ENCODE results near the gene NEIL1.

- TF ChIP-seq CTCF (IDR thresholded peaks at IDR 0.05) = no peak
- TF ChIP-seq CEBPB (IDR thresholded peaks at IDR 0.05) = no peak
- TF ChIP-seq EP300 (IDR thresholded peaks at IDR 0.05) = no peak
Measured at GRCh38 chr15:75313116-75313845, 33.6 kb upstream of the NEIL1 start.

Data from A549 (cell line).